Right lobe of liver (tissue), 6 donors: ENCODE measurements around the gene PDLIM3. TPM values are rescaled to one million over a fixed set of nuclear protein-coding genes. Genes with fewer than 3 reads are reported as not detected.

Experiments used
- ATAC-seq, 4 donors: fragments of 200-7000 bp; cut with Tn5 transposase; one replicate each; pipeline ENCODE4 v1.9.1; 2020; ENCODE audit warnings: mild to moderate bottlenecking in 4 of 4, moderate library complexity in 4 of 4
- DNase-seq, 3 donors: peaks; one replicate each; pipeline ENCODE4 v3.0.0-alpha.2; 2020
- H3K27ac ChIP-seq, 3 donors: fragments of 200-600 bp; one replicate each; pipeline ENCODE4 v1.8.0; 2022
- H3K27me3 ChIP-seq, 2 donors: fragments of 200-600 bp; one replicate each; pipeline ENCODE4 v1.8.0; 2022
- H3K36me3 ChIP-seq, 4 donors: fragments of 200-600 bp; sonication (generic) in 1 of 4; one replicate each; pipeline versions ENCODE4 v1.5.1 to v1.8.0; 2017 to 2022; ENCODE audit warnings: control low read depth in 1 of 4
- H3K4me1 ChIP-seq, 4 donors: fragments of 200-600 bp; sonication (generic) in 1 of 4; one replicate each; pipeline versions ENCODE4 v1.5.1 to v1.8.0; 2017 to 2022; ENCODE audit warnings: control low read depth in 1 of 4
- H3K4me3 ChIP-seq, 3 donors: fragments of 200-600 bp; one replicate each; pipeline ENCODE4 v1.8.0; 2022
- H3K9me3 ChIP-seq, 4 donors: fragments of 200-600 bp; sonication (generic) in 1 of 4; one replicate each; pipeline versions ENCODE4 v1.5.1 to v1.8.0; 2017 to 2022; ENCODE audit warnings: control low read depth in 1 of 4
- CTCF ChIP-seq, 4 donors: fragments of 200-600 bp in 3 of 4; fragments of 450-650 bp in 1 of 4; IDR thresholded peaks; one replicate each; pipeline versions ENCODE4 v1.5.1 to v1.8.0; 2016 to 2022; ENCODE audit warnings: antibody characterized with exemption in 4 of 4, mild to moderate bottlenecking in 2 of 4
- POLR2A ChIP-seq: fragments of 450-650 bp; IDR thresholded peaks from one replicate; pipeline ENCODE4 v1.6.1; 2017; ENCODE audit warnings: antibody characterized with exemption, mild to moderate bottlenecking
- WGBS: methylation state at CpG from one replicate; pipeline ENCODE4 v1.1.6; 2018; ENCODE audit warnings: low coverage, low lambda C conversion rate; ENCODE audit not compliant: insufficient coverage; ENCODE audit errors: missing lambda C conversion rate; 5-methylcytosine and 5-hydroxymethylcytosine counted together
- intact Hi-C, 2 donors: fragments of 100-400 bp; cut with DNase I; formaldehyde crosslinking; loops; one replicate each; pipeline versions ENCODE4 v1.11.2 to v1.14.1; 2022
- total RNA-seq, 6 experiments: library from RNA; depleted of rRNA in 2 of 6; stranded (reverse); fragments of >200 nt in 2 of 6; fragmentation: NEBNext Ultra II Directional in 3 of 6; extraction: Animal tissue kit (Norgen Biotek cat#: 25700) in 3 of 6; gene quantifications; one replicate each; pipeline versions ENCODE4 v1.1.0 to v1.2.4, GENCODE V29; 2016 to 2023
- donor health status: DM: no; HTN: yes; CAD: no.
- donor health status: DM: no; HTN: no; CAD: no.
- donor health status: DM: no; HTN: no; CAD: no.
- donor health status: DM: no; HTN: yes; CAD: no.
- donor health status: DM: no; HTN: yes; CAD: no.

The PDLIM3 gene
- total RNA-seq, 6 experiments from 2014 or later, result 1.8 to 23.7 (median 6.1) TPM

GRCh38 chr4:185500035-185500434 lies 35.3 kb downstream of the PDLIM3 start:
- peaks cover 0 to 15% (median 0%) of the 10 kb centered on the region in 4 donors for H3K4me1 ChIP-seq
- no peaks in the 10 kb centered on the region for H3K36me3 ChIP-seq
- WGBS, result no CpG with 5 or more reads among the region's 9 CpGs
- H3K4me3 ChIP-seq, result no peak overlapping the region
- ATAC-seq (no peak), DNase-seq (no peak)
- no peak overlapping the region for H3K27ac ChIP-seq
- intact Hi-C loops, result no loop called here
- no peaks in the 10 kb centered on the region for H3K27me3 ChIP-seq
- no peaks in the 10 kb centered on the region for H3K9me3 ChIP-seq
- no peak for TF ChIP-seq POLR2A

GRCh38 chr4:185488650-185489049 lies 46.7 kb downstream of the PDLIM3 start:
- Histone ChIP-seq H3K4me3 (no peak overlapping the region), H3K27me3 (no peaks in the 10 kb centered on the region), H3K27ac (no peak overlapping the region), H3K36me3 (no peaks in the 10 kb centered on the region), H3K4me1 (no peaks in the 10 kb centered on the region), H3K9me3 (no peaks in the 10 kb centered on the region)
- WGBS, result 63% methylated on average over 2 of the region's 2 CpGs
- TF ChIP-seq POLR2A (no peak), CTCF (IDR thresholded peaks at IDR 0.05) (no peak)
- DNase-seq, result no peak
- no peak for ATAC-seq
- intact Hi-C loops, result no loop called here

GRCh38 chr4:185481401-185481800 lies 53.9 kb downstream of the PDLIM3 start:
- no peak for DNase-seq
- TF ChIP-seq CTCF (IDR thresholded peaks at IDR 0.05) (no peak), POLR2A (no peak)

GRCh38 chr4:185480016-185480732 lies 55.1 kb downstream of the PDLIM3 start:
- intact Hi-C loops, result no loop called here
- DNase-seq, result no peak
- ATAC-seq, result no peak
- no peaks in the 10 kb centered on the region for H3K4me1 ChIP-seq
- H3K4me3 ChIP-seq, result no peak overlapping the region
- no peaks in the 10 kb centered on the region for H3K27me3 ChIP-seq
- TF ChIP-seq POLR2A, result no peak
- TF ChIP-seq CTCF (IDR thresholded peaks at IDR 0.05), result no peak
- WGBS, result 59% methylated on average over 14 of the region's 15 CpGs
- no peaks in the 10 kb centered on the region for H3K36me3 ChIP-seq
- no peak overlapping the region for H3K27ac ChIP-seq
- H3K9me3 ChIP-seq, result no peaks in the 10 kb centered on the region

More at GRCh38 chr4:185481401-185481800, 53.9 kb downstream of the PDLIM3 start:
- ATAC-seq, result no peak
- WGBS, result 81% methylated on average over 2 of the region's 2 CpGs
- Histone ChIP-seq H3K36me3 (no peaks in the 10 kb centered on the region), H3K9me3 (no peaks in the 10 kb centered on the region), H3K27me3 (no peaks in the 10 kb centered on the region), H3K4me3 (no peak overlapping the region), H3K27ac (no peak overlapping the region), H3K4me1 (no peaks in the 10 kb centered on the region)
- intact Hi-C loops, result no loop called here

- Histone ChIP-seq H3K27ac (no peak overlapping the region), H3K27me3 (no peaks in the 10 kb centered on the region), H3K36me3 (no peaks in the 10 kb centered on the region), H3K9me3 (no peaks in the 10 kb centered on the region), H3K4me1 (no peaks in the 10 kb centered on the region), H3K4me3 (no peak overlapping the region)
- 38% methylated on average over 1 of the region's 1 CpG for WGBS
- ATAC-seq, result no peak
- no peak for DNase-seq
- TF ChIP-seq CTCF (IDR thresholded peaks at IDR 0.05) (no peak), POLR2A (no peak)
- intact Hi-C loops, result no loop called here
These were observed 55.8 kb downstream of the PDLIM3 start for GRCh38 chr4:185479507-185479971.
